Endodermal cell (in vitro differentiated cells): ENCODE data around the gene ANKRD37. TPM values are rescaled to one million over a fixed set of nuclear protein-coding genes. Genes with fewer than 3 reads are reported as not detected.

Source experiments
- DNase-seq: peaks from one replicate; pipeline ENCODE4 v3.0.0-alpha.2; 2017
- H3K27ac ChIP-seq: 2 replicates; pipeline ENCODE4 v1.5.1; 2013; ENCODE audit warnings: mild to moderate bottlenecking, low read depth, low read length, moderate library complexity
- H3K27me3 ChIP-seq: 2 replicates; pipeline ENCODE4 v1.6.1; 2013; ENCODE audit warnings: mild to moderate bottlenecking, low read length, moderate library complexity; ENCODE audit not compliant: insufficient read depth, control insufficient read depth, poor library complexity, severe bottlenecking
- H3K36me3 ChIP-seq: 2 replicates; pipeline ENCODE4 v1.7.0; 2013; ENCODE audit warnings: mild to moderate bottlenecking, low read length, moderate library complexity; ENCODE audit not compliant: control insufficient read depth, insufficient read depth
- H3K4me1 ChIP-seq: one replicate; pipeline ENCODE4 v1.7.0; 2013; ENCODE audit warnings: low read length; ENCODE audit not compliant: control insufficient read depth, insufficient read depth
- H3K4me3 ChIP-seq: 2 replicates; pipeline ENCODE4 v1.5.1; 2013; ENCODE audit warnings: mild to moderate bottlenecking, low read length, moderate library complexity
- H3K9ac ChIP-seq: 2 replicates; pipeline ENCODE4 v1.6.1; 2013; ENCODE audit warnings: mild to moderate bottlenecking, low read length, moderate library complexity; ENCODE audit not compliant: poor library complexity, severe bottlenecking; ENCODE audit errors: extremely low read depth
- H3K9me3 ChIP-seq: 2 replicates; pipeline ENCODE4 v1.6.1; 2013; ENCODE audit warnings: mild to moderate bottlenecking, low read length, moderate library complexity; ENCODE audit not compliant: control insufficient read depth
- H3K27ac Mint-ChIP-seq: 2 replicates; pipeline ENCODE4 v1.8.0; 2020; ENCODE audit warnings: mixed read lengths
- H3K27me3 Mint-ChIP-seq: 2 replicates; pipeline ENCODE4 v1.8.0; 2021; ENCODE audit warnings: mild to moderate bottlenecking, mixed read lengths; ENCODE audit not compliant: insufficient read depth
- H3K36me3 Mint-ChIP-seq: 2 replicates; pipeline ENCODE4 v1.8.0; 2020; ENCODE audit warnings: low read depth, mixed read lengths
- H3K4me1 Mint-ChIP-seq: 2 replicates; pipeline ENCODE4 v1.8.0; 2020; ENCODE audit warnings: mixed read lengths
- H3K4me3 Mint-ChIP-seq: 2 replicates; pipeline ENCODE4 v1.8.0; 2020; ENCODE audit warnings: mild to moderate bottlenecking, moderate library complexity, mixed read lengths
- H3K9me3 Mint-ChIP-seq: 2 replicates; pipeline ENCODE4 v1.8.0; 2020; ENCODE audit warnings: mild to moderate bottlenecking, mixed read lengths
- WGBS, 2 experiments: methylation state at CpG; one replicate each; pipeline versions ENCODE4 v1.1.5 to v1.1.7; 2013; ENCODE audit warnings: missing lambda C conversion rate in 2 of 2, mixed read lengths in 1 of 2; ENCODE audit not compliant: insufficient coverage in 1 of 2, insufficient read length in 1 of 2; 5-methylcytosine and 5-hydroxymethylcytosine counted together
- total RNA-seq, 2 donors: library from RNA; stranded (reverse); fragmentation: NEBNext Ultra II Directional in 1 of 2; extraction: Animal tissue kit (Norgen Biotek cat#: 25700) in 1 of 2; gene quantifications; 2 replicates in 1 of 2; 3 replicates in 1 of 2; pipeline ENCODE4 v1.2.1, GENCODE V29; 2021
- TF ChIP-seq, protein P1 (sequence below): fragments of 200-600 bp; sonication (generic); conservative IDR thresholded peaks from 2 replicates; pipeline ENCODE4 v1.5.0; 2021; ENCODE audit warnings: antibody characterized with exemption, mild to moderate bottlenecking

The ANKRD37 gene
- total RNA-seq, 2 donors from 2014 or later, result 0.95 to 1.3 TPM

DNA sequence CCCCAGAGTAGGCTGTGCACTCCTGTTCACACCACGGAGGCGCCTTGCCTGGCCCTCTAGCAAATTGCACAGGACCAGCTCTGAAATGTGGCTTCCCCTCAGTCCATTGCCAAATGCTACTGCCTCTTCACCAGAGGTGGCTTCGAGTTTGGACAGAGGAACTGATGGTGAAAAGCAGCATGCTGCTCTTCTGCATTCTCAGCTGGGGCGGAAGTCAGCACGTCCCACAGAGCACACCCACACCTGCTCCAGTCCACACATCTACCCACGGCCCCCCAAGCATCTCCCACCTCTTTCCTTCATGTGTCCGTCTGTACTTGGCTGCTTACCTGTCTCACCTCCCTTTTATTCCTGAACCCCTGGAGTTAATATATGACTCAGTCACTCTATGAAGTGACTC, 44.4 kb upstream of the ANKRD37 start:
- DNase-seq, result no peak
- Mint-ChIP-seq H3K9me3 (no peaks in the 10 kb centered on the region), H3K4me3 (no peak overlapping the region), H3K27ac (peak overlapping the region; percentile 29), H3K4me1 (no peaks in the 10 kb centered on the region), H3K36me3 (peaks cover 61% of the 10 kb centered on the region), H3K27me3 (no peaks in the 10 kb centered on the region)
- Histone ChIP-seq H3K27me3 (no peaks in the 10 kb centered on the region), H3K9ac (no peak overlapping the region), H3K27ac (no peak overlapping the region), H3K36me3 (peaks cover 76% of the 10 kb centered on the region), H3K4me3 (no peak overlapping the region), H3K9me3 (no peaks in the 10 kb centered on the region), H3K4me1 (no peaks in the 10 kb centered on the region)
- WGBS, 2 experiments, result 91 to 97% methylated on average over 5 to 7 of the region's 7 CpGs
- TF ChIP-seq, protein P1, sequence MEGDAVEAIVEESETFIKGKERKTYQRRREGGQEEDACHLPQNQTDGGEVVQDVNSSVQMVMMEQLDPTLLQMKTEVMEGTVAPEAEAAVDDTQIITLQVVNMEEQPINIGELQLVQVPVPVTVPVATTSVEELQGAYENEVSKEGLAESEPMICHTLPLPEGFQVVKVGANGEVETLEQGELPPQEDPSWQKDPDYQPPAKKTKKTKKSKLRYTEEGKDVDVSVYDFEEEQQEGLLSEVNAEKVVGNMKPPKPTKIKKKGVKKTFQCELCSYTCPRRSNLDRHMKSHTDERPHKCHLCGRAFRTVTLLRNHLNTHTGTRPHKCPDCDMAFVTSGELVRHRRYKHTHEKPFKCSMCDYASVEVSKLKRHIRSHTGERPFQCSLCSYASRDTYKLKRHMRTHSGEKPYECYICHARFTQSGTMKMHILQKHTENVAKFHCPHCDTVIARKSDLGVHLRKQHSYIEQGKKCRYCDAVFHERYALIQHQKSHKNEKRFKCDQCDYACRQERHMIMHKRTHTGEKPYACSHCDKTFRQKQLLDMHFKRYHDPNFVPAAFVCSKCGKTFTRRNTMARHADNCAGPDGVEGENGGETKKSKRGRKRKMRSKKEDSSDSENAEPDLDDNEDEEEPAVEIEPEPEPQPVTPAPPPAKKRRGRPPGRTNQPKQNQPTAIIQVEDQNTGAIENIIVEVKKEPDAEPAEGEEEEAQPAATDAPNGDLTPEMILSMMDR, result no peak

GRCh38 chr4:185352741-185353140, 43.9 kb upstream of the ANKRD37 start:
- H3K36me3 ChIP-seq, result peaks cover 79% of the 10 kb centered on the region
- Mint-ChIP-seq H3K4me1 (no peaks in the 10 kb centered on the region), H3K4me3 (no peak overlapping the region), H3K27ac (no peak overlapping the region), H3K27me3 (no peaks in the 10 kb centered on the region), H3K36me3 (peaks cover 61% of the 10 kb centered on the region), H3K9me3 (no peaks in the 10 kb centered on the region)
- H3K9me3 ChIP-seq, result no peaks in the 10 kb centered on the region
- no peaks in the 10 kb centered on the region for H3K27me3 ChIP-seq
- H3K4me3 ChIP-seq, result no peak overlapping the region
- 99% methylated on average over 2 of the region's 2 CpGs; no CpG with 5 or more reads in 1 of the 2 experiments for WGBS, 2 experiments
- DNase-seq, result no peak
- TF ChIP-seq, protein P1, result no peak
- H3K9ac ChIP-seq, result no peak overlapping the region
- H3K4me1 ChIP-seq, result no peaks in the 10 kb centered on the region
- H3K27ac ChIP-seq, result no peak overlapping the region

- H3K9me3 ChIP-seq, result no peaks in the 10 kb centered on the region
- Mint-ChIP-seq H3K4me1 (no peaks in the 10 kb centered on the region), H3K4me3 (no peak overlapping the region), H3K27ac (no peak overlapping the region), H3K36me3 (peaks cover 53% of the 10 kb centered on the region), H3K9me3 (no peaks in the 10 kb centered on the region), H3K27me3 (no peaks in the 10 kb centered on the region)
- no peaks in the 10 kb centered on the region for H3K4me1 ChIP-seq
- H3K27ac ChIP-seq, result no peak overlapping the region
- DNase-seq, result no peak
- TF ChIP-seq, protein P1, result no peak
- H3K9ac ChIP-seq, result no peak overlapping the region
- peaks cover 63% of the 10 kb centered on the region for H3K36me3 ChIP-seq
- H3K27me3 ChIP-seq, result no peaks in the 10 kb centered on the region
- WGBS, 2 experiments, result 95% methylated on average over 3 to 5 of the region's 5 CpGs
- no peak overlapping the region for H3K4me3 ChIP-seq
Observed at GRCh38 chr4:185357211-185357610, 39.4 kb upstream of the ANKRD37 start.
